IPS-11a (cell line): Measurements from ENCODE around the gene LINC01488.

ENCODE experiments used
- H3K4me3 ChIP-seq: one replicate; pipeline ENCODE4 v1.5.1; 2013; ENCODE audit warnings: low read depth, low read length, control low read depth

Gene LINC01488

GRCh38 chr11:69525516-69526452, 44.3 kb downstream of the LINC01488 start:
- H3K4me3 ChIP-seq = no peak overlapping the region

DNA sequence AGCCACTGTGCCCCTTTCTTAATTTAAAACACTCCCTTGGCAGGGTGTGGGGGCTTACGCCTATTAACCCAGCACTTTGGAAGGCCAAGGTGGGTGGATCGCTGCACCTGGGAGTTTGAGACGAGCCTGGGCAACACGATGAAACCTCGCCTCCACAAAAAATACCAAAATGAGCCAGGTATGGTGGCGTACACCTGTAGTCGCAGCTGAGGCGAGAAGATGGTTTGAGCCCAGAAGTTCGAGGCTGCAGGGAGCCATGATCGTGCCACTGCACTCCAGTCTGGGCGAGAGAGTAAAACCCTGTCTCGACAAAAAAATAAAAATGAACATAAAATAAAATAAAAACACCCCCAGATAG, 45.0 kb downstream of the LINC01488 start:
- no peak overlapping the region for H3K4me3 ChIP-seq

DNA sequence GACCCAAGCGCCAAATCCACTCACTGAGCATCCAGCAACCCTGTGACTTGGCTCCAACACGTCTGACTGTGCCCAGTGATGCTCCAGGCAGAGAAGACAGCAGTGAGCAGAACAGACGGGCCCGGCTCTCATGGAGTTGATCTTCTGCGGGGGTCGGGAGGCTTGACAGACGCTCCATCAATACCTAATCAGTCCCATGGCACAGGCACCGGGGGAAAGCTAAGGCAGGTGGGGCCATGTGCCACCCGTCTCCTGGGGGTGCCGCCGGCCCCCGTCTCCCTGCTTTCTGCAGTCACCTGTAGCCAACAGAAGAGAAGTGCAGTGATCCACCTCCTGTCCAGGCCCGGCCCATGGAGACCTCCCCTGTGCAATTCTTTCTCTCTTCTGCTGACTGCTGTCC, 47.5 kb downstream of the LINC01488 start:
- no peak overlapping the region for H3K4me3 ChIP-seq

- H3K4me3 ChIP-seq = no peak overlapping the region
These were observed 49.0 kb downstream of the LINC01488 start for GRCh38 chr11:69530278-69531070.

- no peak overlapping the region for H3K4me3 ChIP-seq
These were observed 49.7 kb downstream of the LINC01488 start for GRCh38 chr11:69531071-69531716.

DNA sequence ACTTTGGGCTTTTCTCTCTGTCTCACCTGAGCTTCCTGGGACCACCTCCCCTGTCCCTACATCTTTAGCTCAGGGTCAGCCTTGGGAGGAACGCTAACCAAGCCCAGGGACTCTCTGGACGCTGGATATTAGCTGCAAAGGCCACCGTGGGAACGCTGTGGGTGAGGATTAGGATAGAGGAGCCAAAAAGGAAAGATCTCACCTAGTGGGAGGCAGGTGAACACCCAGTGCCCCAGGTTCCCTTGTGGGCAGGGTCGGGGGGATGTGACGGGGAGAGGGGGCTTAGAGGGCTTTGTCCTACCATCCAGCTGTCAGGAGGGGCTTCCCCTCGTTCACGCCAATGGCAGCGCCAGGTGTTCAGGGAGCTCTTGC, 50.2 kb downstream of the LINC01488 start:
- H3K4me3 ChIP-seq = no peak overlapping the region

- no peak overlapping the region for H3K4me3 ChIP-seq
These were observed 52.1 kb downstream of the LINC01488 start for GRCh38 chr11:69533296-69534165.

GRCh38 chr11:69534166-69534530, 52.7 kb downstream of the LINC01488 start:
- no peak overlapping the region for H3K4me3 ChIP-seq

GRCh38 chr11:69535908-69536307, 54.4 kb downstream of the LINC01488 start:
- no peak overlapping the region for H3K4me3 ChIP-seq

DNA sequence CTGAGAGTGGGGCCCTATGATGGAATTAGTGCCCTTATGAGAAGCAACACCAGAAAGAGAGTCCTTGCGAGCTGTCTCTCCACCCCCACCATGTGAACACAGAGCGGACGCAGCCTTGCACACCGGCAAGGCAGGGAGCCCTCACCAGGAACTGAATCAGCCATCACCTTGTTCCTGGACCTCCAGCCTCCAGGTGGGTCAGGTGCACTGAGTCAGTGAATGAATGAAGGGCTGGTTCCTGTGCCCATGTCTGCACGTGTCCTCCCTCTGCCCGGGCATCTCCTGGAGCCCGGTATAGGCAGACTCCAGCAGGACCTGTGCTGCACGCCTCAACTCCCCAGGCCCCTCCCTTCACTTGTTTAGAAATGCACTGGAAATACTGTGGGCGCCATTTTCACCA, 54.9 kb downstream of the LINC01488 start:
- no peak overlapping the region for H3K4me3 ChIP-seq

- H3K4me3 ChIP-seq = no peak overlapping the region
These were observed 55.7 kb downstream of the LINC01488 start for GRCh38 chr11:69537126-69537525.

DNA sequence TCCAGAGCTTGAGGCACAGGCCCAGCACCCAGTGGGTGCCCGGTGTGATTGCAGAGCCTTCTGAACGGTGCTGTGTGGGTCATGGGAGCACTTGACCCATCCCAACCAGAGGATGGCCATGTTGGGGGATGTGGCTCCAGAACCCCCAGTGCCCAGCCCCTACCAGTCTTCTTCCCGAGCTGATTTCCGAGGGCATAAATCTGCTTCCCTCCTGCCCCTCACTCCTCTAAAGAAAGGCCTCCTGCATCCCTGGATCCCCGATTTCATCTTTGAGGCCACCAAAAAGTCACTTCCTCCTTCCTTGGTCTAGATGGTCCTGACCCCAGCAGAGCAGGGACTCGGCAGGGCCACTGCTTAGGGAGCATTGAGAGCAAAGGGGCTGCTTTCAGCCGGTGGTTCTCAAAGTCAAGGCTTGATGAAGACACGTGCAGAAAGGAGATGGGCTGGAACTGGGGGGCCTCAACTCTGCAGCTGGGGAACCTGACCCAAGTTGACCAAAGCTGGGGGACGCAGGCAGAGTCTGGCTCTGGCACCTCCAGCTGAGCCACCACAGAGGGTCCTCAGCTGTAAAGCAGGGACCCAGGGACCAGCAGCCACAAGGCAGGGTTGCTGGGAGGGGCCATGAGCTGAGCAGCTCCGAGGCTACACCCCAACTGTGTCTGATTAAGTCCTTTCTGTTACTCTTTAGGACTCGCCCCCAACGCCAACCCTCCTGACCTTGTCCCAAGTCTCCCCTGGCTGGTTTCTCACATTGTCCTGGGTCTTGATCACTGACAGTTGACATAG, 56.6 kb downstream of the LINC01488 start:
- no peak overlapping the region for H3K4me3 ChIP-seq

GRCh38 chr11:69538854-69539253, 57.4 kb downstream of the LINC01488 start:
- no peak overlapping the region for H3K4me3 ChIP-seq

DNA sequence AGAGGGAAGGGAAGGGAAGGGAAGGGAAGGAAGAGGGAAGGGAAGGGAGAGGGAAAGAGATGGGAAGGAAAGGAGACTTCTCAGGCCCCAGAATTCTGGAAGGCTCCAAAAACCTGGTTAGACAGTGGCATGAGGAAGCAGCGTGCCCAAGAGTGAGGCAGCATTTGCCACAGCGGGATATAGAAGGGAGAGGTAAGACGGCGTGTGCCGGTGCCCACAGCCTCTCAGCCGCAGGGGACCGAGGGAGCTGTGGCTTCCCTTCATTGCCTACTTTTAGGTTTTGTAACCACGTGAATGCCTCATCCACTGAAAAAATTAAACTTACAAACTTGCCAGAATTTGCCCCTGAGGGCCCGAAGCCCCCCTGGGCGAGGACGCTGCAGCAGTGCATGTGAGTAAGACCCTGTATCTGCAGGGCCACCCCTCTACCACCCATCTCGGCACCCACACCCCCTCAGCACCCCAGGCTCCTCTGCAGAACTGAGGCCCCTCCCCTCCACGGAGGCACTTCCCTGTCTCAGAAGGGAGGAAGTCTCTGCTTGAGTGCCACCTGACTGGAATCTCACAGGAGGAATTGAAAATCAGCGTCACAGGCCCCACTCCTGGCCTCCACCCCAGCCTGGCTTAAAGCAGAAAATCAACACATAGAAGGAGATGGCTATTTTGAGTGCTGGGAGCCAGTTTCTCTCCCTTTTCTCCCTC, 58.1 kb downstream of the LINC01488 start:
- no peak overlapping the region for H3K4me3 ChIP-seq

GRCh38 chr11:69540118-69541000, 58.9 kb downstream of the LINC01488 start:
- no peak overlapping the region for H3K4me3 ChIP-seq

DNA sequence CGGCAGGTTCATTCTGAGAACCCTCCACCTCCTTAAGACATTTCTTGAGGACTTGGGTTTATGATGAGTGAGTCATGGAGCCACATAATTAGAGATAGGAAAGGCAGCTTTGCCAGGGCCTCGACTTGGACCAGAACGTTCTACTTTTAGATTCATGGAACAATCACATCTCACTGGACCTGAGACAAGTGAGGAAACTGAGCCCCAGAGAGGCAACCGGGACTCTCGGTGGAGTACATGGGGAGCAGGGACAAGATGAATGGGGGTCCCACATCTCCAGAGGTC, 59.5 kb downstream of the LINC01488 start:
- no peak overlapping the region for H3K4me3 ChIP-seq

DNA sequence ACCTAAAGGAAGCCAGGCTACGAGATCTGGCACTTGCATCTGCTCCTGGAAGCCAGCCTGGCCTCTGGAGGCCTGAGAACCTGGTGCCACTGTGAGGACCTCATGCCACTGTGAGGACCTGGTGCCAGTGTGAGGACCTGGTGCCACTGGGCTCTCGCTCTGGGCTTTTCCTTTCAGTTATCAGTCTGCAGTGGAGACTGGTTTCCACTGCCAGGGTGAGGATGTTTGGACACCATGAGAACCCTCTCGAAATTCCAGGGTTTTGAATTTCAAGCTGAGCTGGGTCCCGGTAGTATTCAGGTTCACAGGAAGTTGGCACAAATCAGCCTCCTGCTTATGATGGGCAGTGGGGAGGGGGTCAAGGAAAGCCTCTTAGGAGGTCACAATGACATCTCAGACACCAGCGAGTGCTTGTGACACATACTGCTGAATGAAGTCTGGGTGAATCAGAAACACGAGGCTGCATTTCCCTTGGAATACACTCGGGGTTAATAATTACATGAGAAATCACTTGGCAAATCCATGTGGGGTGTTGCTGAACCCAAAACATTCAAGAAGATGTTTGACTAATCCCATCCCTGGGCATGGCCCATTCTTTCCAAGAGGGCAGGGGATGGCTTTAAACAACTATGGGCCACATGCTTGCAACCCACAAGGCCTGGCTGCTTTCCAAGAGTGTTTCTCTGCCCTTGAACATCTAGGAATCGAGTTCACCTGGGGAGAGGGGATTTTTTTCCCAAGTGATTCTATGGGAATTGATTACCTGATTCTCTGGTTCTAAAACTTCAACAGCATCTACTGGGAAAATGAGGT, 60.2 kb downstream of the LINC01488 start:
- H3K4me3 ChIP-seq = no peak overlapping the region
